Uterus (tissue), 2 donors: ENCODE data around the gene MED22.

Experiments used
- CTCF ChIP-seq, 4 experiments: fragments of 200-600 bp in 2 of 4; fragments of 450-650 bp in 2 of 4; sonication (generic) in 2 of 4; IDR thresholded peaks; one replicate each; pipeline ENCODE4 v1.5.1; 2016 to 2019; ENCODE audit warnings: antibody characterized with exemption in 4 of 4, mild to moderate bottlenecking in 2 of 4, moderate library complexity in 1 of 4
- POLR2A ChIP-seq, 2 donors: fragments of 450-650 bp; IDR thresholded peaks; one replicate each; pipeline ENCODE4 v1.6.1; 2016; ENCODE audit warnings: antibody characterized with exemption in 2 of 2, mild to moderate bottlenecking in 1 of 2, moderate library complexity in 1 of 2

- TF ChIP-seq CTCF (IDR thresholded peaks at IDR 0.05) (no peak), POLR2A (IDR thresholded peaks at IDR 0.05) (no peak)
Observed at GRCh38 chr9:133374612-133375115, 26.7 kb upstream of the MED22 start.
